Left forelimb (tissue), 1 donor: Measurements from ENCODE around the gene STX16.
"Not testable (repeated sequence)": the region's sequence is repeated elsewhere in the genome, so short reads cannot be mapped to it uniquely, and the experiment has no call there.

Experiments used
- DNase-seq: peaks from one replicate; pipeline ENCODE4 v3.0.0-alpha.2; 2018; ENCODE audit warnings: low spot score

The STX16 gene

DNA sequence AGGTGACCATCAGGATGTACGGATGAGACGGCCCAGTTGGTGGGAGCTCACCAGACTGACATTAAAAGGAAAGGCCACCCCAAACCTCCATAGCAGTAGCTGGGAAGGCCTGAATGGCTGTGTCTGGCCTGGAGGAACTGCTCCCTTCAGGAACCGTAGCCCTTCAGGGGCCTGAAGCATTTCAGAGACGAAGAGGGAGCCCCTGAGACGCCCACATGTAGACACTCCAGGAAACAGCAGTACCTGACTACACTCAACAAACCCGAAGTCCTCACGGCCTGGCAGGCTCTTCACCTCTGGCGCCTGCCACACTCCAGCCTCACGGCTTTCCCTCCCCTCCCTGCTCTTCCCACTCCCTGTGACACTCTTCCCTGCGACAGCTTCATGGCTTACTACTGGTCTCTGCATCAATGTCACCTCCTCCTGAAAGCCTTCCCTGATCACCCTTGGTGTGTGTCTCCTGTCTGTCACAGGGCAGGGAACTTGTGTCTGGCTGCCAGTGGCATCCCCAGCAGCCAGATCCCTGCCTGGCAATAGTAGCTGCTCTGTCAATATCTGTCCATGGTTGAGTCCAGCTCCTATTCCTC, 14.6 kb upstream of the STX16 start:
- no peak for DNase-seq

DNA sequence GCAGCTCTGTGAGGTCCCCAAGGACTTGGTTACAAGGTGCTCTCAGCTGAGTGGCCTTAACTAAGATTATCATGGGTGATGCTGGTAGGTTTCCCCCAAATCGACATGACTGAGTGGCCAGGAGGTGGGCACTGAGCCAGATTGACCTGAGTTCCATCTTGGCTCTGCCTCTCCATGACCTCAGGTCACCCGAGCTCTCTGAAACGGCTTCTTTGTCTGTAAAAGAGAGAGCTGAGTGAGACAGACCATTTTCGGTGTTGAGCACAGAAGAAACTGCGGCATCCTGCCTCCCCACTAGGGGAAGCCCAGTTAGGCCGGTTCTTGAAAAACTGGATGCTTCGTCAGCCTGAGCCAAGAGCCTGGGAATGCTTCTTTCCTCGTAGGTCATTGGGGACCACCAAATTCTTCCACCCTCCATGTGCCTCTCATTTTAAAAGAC, 14.1 kb upstream of the STX16 start:
- no peak for DNase-seq

DNA sequence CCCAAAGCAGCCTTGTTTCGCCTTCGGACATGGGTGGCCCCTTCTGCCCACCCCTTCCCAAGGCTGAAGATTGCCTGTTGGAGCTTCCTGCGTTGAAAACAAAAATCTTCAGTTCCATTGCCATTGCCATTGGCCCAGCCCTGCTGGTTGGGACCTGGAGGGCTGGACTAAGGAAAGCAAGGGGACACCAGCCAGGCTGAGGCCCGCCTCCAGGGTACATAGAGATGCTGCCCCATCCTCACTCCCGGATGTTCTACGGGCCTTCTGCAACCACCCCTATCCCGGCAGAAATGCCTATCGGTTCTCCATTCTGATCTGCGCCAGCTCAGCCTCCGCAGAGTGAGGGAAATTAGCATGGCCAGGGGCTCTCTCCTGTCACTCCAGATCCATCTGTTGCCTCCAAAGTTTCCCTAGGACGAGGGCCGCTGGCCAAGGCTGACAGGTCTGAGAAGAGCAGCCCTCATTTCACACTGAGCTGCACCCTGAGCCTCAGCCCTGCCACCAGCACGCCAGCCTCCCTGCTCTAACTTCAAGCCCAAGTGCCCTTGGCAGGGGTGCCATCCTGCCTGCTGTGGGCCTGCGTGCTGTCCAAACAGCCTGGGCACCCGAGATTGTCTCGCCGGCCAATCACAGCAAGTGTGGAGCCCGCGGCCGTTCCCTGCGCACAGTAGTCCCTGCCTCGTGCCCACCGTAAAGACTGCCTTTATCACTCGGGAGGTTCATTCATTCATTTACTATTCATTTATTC, 13.4 kb upstream of the STX16 start:
- DNase-seq: peak; percentile 61

DNA sequence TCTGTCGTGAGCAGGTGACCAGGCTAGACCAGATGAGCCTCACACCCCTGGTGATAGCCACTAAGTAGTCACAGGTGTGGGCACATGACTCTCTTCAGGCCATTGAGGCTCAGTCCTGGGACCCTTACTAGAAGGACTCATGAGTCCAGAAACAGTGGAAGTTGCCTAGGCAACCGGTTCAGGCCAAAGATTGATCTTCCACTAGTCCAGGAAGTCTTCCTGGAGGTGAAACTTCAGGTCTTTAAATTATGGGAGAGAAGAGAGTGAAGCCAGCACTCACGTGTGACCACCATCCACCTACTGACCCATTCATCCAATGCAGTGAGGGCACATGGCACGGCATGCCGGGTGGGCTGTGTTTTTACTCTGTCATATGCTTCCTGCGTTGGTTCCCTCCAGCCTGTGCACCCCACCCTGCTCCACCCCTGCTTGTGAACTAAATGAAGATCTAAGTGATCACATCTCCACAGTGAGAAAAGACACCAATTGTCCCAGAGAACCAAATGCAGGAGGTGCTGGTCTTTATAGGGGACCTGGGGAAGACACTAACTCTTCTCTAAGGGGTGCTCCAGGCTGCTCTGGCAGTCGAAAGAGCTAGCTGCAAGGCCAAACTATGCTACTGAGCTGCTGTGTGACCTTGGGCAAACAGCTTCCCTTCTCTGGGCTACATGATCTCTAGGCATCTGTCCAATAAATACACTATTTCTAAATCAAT, 12.5 kb upstream of the STX16 start:
- peak; percentile 51 for DNase-seq

DNA sequence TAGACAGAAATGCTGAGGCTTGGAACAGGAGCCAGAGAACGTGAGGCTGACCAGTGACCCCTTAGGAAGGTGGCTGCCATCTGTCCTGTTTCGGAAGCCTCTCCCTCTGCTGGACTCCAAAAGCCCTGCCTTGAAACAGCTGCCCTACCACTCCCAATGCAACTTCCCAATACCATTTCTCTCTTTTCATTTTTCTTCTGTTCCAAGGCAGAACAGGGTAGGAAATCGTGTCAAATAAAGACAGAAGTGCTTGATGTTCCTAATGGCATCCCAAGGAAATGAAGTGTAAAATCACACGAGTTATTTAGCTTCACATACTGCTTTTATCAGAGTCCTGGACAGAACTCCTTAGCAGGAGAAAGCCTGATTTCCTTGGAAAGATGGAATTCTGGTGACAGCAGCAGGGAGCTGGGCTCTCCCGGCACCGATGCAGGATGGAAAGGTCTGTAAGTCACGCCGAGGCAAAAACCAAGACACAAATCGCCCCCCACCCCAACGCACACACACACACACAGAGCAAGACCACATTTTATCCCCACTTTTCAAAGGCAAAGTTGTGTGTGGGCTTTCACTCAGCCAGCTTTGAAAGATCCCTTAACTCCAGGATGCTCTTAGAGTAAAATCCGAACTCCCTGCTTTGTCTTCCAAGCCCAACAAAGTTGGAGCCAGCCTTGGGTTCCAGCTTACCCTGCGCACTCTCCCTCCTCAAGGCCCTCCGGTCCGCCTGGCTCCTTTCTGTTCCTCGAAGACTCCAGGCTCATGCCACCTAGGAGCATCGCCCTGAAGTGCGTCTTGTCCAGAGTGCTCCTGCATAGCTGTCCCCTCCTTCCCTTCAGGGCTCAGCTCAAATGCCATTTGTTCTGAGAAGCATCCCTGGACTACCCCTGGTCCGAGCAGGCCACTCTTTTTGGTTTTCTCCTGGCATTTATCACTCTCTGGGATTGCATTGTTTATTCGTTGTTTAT, 11.6 kb upstream of the STX16 start:
- DNase-seq: peak; percentile 46

DNA sequence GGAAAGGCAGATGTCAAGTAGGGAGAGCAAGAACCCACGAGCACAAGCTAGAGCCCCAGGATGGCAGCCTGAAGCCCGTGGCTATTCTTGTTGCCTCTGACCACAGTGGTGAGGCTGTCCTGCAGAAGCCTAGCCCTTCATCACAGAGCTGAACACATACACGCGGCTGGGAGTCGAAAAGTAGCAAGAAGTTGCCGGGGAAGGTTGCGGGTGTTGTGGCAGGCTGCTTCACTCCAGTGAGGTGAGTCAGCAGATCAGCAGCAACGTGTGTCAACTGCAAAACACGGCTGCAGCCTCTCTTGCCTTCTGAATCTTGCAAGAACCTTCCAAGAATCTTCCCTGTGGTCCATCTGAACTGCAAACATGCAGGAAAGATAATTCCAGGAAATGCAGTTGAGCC, 10.6 kb upstream of the STX16 start:
- peak; percentile 53 for DNase-seq

DNA sequence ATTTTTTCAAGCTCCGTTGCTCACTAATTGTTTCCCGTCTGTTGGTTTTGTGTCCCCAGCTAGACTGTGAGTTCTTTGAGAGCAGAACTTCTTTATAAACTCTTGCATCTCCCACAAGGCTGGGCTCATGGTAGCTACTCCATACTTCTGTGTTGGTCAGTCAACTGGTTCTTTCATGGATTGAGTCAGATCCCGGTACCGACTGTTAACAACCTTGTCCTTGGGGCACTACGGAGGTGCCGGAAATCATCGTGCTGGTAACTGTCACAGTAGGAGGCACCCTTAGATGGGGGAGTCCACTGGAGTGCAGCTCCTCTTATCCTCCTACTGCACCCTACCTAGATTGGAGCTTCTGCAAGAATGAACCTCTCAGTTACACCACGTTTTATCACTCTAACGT, 8.6 kb upstream of the STX16 start:
- DNase-seq: peak; percentile 50

DNA sequence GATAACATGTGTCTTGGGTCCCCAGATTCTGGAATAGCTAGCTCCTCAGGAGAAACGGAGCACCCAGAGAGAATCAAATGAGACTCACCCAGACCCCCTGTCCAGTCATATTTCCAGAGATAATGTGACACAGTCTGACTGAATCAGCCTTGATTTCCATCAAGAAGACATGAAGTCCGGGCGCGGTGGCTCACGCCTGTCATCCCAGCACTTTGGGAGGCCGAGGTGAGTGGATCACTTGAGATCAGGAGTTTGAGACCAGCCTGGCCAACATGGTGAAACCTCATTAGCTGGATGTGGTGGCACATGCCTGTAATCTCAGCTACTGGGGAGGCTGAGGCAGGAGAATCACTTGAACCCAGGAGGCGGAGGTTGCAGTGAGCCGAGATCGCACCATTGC, 8.2 kb upstream of the STX16 start:
- DNase-seq: peak; percentile 11

DNA sequence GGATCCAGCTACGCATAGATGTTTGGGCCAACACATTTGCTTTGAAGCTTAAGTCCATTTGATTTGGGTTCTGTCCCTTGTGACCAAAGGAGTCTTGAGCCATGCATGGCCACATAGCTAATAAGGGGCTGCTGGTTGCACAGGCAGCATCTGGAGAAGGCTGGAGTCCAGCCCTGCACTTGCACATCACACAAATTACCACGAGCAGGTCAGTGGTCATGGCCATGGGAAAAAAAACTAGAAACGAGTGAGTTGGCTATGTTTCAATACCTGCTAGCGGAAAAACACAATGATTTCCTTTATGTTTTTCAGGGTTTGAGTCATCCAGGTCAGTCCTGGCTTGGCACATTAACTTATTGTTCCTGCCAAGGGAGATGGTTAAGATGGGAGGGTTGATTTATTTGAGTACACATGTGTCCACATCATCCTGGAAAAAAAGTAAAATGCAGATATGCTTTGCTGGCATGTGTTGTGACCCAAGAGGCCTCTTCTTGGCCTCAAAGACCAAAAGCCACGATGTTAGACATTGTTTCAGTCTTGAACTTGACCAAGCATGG, 5.6 kb upstream of the STX16 start:
- peak; percentile 63 for DNase-seq

DNA sequence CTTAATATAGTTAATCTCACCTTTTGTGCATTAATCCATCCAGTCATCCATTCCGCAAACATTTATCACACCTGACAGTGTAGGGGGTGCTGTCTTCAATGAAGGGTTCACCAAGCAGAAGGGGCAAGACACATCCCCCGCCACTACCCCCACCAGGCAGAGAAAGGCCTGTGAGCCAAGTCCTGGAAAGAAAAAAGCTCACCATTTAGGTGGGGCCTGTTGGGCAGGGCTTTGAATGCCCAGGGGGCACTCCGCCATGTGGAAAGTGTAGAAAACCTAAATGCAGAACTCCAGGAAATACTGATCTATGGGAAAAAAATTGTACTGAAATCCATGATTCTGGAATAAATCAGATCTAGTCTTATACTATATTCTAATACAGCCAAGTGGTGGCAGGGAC, 4.8 kb upstream of the STX16 start:
- peak; percentile 52 for DNase-seq

DNA sequence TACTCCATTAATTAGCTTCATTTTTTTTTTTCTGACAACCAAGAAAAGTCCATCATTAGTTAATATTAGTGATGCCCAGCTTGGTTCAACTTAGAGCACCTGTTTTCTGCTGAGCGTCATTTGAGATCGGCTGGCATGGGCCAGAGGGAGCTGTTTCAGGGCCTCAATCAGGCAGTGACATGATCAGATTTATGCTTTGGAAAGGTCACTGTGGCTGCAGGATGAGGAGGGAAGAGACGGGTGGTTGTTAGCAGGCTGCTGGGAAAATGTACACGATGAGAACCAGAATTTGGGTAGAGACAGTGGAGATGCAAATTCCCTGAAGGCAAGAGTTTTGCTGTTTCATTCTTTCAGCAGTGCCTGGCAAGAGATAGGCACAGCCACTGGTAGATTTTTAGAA, 4.4 kb upstream of the STX16 start:
- peak; percentile 36 for DNase-seq

DNA sequence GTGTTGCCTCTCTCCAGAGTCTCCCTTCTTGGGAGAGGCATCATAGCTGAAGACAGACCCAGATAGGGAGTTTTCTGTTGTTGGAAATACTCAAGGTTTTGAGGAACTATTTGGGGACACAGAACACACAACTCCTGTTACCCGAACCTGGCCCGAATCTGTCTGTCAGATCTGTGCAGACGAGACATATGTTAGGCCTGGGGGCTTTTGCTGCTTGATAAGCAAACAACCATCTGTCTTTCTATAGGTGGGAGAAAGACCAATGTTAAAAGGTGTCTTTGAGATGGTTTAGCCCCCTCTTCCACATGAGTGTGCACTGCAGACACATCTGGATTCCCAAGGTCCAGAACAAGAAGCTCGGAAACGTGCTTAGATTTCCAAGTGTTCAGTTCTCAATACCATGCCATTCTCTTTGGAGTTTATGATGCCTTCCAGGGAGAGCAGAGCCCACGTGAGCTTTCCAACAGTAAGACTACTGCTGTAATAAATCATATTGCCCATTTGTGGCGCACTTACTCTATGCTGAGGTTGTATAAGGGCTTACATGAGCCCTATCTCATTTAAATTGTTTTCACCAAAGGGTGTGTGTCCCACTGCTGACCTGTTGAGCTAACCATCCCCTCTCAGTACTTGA, 3.8 kb upstream of the STX16 start:
- peak; percentile 30 for DNase-seq

DNA sequence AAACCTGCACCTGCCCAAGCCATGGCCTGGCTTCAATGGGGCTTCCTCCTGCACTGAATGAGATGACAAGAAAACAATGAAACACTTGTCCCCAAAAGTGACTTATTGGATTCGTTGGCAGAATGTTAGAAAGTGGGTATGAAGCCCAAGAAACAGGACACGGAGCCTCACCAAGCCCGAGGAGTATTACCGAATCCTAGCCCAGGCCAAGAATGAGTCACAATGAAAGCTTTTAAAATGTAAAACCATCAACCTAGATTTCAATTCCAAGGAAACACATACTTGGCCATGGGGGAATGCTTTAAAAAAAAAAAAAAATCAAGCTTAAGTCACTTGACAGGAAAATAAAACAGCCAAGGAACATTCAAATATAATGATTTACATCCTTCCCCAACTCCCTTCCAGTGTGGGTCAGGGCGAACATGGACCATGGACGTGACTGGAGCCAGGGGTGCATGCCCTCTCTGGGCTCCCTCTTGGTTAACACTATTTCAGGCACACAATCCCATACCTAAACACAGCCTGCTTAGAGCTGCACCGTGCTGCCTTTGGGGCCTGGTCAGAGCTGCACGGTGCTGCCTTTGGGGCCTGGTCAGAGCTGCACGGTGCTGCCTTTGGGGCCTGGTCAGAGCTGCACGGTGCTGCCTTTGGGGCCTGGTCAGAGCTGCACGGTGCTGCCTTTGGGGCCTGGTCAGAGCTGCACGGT, 3.1 kb upstream of the STX16 start:
- no peak for DNase-seq

DNA sequence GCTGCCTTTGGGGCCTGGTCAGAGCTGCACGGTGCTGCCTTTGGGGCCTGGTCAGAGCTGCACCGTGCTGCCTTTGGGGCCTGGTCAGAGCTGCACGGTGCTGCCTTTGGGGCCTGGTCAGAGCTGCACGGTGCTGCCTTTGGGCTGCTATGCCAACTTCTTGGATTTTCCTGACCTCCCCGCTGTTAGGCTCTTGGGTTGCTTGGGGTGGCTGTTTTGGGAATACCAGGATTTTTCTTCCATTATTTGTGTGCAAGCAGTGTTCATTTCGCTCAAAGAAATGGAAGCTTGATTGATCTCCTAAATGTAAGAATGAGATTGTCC, 2.6 kb upstream of the STX16 start:
- not testable (repeated sequence) for DNase-seq

DNA sequence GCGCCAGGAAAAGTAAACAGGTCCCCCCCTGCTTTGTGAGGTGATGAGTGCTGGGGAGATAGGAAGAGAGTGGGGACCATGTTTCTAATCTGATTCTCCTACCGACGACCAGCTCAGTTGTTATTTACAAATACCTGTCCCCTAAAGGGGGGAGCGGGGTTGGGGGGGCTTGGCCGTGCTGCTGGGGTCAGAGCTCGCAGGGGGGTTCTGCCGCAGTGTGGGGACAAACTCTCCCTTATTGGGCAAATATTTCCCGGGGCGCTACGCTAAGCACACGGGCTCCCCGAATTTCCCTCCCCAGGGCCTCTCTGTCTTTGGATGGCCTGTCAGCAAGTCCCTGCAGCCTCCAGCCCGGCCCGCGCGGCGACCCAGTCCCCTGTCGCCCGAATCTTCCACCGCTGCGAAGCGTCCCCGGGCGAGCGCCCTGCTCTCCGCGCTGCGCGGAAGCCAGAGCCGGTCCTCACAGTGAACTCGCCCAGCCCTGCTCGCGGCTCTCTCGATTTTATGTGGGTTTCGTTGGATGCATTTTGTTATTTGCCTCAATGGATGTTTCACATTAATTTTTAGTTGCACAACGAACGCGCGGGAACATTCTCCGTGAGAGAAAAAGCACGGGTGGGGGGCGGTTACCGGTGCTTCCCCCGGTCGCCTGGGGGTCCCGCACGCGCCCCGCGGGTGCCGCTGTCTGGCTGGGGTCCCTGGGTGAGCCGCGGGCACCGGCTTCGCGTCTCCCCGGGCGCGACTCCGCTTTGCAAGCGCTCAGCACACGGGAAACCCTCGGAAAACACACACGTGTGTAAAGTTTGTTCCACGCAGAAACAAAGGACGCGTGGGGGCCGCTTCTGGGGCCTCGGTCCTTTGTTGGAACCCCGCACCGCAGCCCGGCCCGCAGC, 1.5 kb upstream of the STX16 start:
- DNase-seq: no peak

DNA sequence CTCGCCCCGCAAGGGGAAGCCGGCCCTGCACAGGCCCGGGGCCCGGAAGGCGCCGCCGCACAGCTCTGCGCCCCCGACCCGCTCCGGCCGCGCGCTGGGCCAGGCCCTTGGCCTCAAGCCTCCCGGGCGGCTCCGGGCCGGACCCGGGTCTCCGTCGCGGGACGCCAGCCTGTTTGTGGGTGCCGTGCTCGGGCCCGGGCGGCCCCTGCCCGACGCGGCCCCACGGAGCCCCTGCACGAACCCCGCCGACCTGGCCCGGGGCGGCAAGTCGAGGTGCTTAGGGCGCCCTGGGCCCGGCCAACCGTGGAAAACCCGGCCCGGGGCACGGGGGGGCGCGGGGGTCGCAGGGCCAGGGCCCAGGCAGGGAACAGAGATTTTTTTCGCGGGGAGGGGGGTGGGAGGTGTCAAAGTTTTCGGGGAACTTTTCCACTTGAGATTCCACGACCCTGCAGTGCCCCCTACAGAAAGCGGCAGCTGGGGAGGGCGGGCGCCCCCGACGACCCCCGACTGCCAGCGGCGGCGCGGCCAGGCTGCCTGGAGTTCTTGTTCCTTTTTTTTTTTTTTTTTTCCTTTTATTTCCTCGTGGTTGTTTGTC, 805 bp upstream of the STX16 start:
- peak; percentile 83 for DNase-seq

DNA sequence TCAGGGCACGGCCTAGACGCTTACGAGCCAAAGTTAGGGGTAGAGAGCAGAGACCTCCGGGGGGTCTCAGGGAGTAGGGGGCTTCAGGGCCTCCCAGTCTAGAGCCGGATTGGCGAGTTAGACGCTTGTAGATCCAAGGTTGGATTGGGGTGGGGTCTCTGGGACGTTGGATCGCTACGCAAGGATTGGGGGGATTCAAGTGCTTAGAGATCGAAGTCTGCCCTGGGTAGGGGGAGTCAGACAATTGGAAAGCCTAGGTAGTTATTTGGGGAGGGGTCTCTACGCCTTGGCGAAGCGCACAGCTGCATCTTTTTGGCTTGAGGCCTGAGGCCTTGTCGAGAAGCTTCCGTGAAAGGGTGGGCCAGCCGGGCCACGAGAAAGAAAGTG, 469 bp downstream of the STX16 start:
- peak; percentile 91 for DNase-seq

DNA sequence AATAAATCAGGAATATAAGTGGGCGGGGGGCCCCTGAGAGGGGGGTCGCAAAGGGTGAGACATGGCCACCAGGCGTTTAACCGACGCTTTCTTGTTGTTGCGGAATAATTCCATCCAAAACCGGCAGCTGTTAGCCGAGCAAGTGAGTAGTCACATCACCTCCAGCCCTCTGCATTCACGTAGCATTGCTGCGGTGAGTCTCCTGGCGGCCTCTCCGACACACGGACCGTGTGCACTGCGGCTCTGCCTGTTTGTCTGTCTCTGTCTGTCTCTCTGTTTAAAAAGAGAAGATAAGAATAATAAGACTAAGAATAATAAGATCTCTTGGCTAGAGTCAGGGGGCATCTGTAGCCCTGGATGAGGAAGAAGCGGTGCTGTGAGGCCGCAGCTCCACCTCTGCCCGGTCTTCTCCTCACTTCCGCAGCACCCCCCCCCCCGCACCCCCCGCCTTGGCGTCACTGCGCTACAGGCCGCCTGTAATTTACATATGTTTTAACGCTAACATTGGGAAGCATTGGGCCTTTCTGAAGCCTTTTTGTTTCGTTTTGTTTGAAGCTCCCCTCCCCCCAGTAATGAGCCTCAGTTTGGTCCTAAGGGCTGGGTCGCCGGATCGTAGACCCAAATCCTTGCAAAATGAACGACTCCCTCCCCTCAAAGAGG, 993 bp downstream of the STX16 start:
- peak; percentile 89 for DNase-seq
